ENCODE results near the gene PLIN5.
A peak's percentile ranks its signal among the peaks of the same experiment; 100 is the strongest.

Gene PLIN5, protein sequence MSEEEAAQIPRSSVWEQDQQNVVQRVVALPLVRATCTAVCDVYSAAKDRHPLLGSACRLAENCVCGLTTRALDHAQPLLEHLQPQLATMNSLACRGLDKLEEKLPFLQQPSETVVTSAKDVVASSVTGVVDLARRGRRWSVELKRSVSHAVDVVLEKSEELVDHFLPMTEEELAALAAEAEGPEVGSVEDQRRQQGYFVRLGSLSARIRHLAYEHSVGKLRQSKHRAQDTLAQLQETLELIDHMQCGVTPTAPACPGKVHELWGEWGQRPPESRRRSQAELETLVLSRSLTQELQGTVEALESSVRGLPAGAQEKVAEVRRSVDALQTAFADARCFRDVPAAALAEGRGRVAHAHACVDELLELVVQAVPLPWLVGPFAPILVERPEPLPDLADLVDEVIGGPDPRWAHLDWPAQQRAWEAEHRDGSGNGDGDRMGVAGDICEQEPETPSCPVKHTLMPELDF

DNA sequence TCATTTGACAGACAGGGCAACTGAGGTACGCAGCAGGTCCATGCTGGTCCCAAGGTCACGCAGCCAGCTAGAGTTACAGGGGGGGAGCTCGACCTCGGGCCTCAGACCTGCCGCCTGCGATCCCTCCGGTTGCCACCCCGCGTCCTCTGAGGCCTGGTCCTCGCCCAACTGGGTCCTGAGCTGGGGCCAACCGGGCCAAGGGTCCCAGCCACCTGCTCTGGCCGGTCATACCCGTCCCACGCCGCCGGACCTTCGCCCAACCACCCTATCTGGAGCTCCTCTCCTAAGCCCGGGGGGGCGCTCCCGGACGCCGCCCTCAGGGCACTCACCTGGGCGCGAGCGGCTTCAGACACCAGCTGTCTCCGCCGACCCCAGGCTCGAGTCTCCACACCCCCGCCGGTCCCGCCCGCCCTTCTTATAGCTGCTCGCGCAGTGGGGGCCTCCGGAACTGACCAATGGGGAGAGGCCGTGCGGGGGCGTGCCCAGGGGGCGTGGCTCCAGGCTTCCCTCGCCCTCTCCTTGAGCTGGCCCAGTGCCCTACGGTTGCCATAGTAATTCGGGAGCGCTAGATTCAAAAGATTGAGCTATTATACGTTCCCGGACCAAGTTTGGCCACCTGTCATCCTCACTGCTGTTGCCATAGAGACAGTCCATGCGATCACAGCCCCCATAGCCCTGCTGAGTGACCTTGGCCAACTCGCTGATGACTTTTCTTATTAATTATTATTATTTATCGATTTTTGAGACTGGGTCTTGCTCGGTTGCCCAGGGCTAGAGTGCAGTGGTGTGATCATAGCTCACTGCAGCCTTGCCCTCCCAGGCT lies at the start of gene PLIN5:
TSS of gene PLIN5 (minus strand) at position 389 of the 823 bp plus-strand sequence. CDS start 1,150 bp downstream, outside the sequence.
- peak in 2 of 4 experiments; percentile 28 to 37 for DNase-seq (ENCODE audit: low read depth in 4 of 4, low spot score in 1 of 4)

DNA sequence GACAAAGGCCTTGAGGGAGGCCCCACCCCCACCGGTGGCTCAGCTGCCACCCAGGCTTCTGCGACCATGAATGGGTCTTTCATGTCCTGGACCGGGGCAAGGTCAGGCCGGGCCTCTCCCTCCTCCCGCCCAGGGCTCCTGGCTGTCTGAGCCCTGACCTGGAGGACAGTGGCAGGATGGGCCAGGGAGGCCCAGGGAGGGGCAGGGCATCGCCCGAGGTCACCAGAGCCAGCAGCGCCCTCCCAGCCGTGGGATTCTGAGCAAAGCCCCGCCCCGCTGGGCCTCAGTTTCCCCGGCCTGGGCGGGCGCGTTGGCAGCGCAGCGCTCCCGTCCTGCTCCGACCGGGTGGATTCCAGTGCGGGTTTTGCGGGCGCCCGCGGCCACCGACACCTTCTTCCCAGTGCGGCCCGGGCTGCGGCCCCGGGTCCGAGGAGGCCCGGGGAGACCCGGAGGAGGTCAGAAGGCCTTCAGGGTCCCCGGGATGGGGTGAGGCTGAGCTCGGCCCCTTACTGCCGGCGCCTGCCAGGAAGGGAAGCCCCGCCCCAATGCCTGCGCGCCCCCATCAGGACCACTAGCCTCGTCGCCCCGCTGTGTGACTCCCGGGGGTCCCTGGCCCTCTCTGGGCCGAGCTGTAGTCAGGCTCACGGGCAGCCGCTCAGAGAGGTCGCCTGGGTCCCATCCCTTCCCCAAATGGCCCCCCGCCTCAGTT lies 49.1 kb upstream of the PLIN5 start:
- DNase-seq (ENCODE audit: low read depth in 4 of 4, low spot score in 1 of 4): no peak

DNA sequence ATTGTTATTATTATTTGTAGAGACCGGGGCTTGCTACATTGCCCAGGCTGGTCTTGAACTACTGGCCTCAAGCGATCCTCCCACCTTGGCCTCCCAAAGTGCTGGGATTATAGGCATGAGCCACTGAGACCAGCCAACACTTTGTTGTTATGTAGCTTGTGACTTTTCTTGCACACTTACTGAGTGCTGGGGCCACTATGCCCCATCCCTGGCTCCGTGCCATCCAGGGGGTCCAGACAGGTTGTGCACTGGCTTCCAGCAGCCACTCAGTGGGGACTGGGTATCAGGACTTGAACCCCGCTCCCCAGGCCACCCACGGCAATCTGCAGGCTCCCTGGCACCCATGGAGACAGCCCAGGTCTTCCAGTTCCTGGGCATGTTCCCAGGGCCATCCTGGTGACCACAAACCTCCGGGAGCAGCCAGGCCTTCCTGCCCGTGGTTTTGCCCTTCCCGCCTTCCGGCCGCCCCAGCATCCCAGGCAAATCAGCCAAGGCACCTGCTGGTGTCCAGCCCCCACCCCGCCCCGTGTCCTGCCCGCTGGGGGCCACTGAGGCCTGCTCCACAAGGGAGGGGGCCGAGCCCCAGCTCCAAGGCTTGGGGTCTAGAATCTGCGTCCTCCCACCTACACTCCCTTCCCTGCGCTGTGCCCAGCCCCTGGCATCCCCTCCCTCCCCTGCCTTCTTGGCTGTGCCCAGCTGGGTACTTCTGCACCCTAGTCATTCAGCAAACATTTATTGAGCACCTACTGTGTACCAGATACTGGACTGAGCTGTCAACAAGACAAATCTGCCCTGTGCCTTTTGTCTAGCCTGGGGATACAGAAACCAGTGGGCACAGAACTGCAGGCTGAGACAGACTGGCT lies 48.2 kb upstream of the PLIN5 start:
- no peak for DNase-seq (ENCODE audit: low read depth in 4 of 4, low spot score in 1 of 4)

DNA sequence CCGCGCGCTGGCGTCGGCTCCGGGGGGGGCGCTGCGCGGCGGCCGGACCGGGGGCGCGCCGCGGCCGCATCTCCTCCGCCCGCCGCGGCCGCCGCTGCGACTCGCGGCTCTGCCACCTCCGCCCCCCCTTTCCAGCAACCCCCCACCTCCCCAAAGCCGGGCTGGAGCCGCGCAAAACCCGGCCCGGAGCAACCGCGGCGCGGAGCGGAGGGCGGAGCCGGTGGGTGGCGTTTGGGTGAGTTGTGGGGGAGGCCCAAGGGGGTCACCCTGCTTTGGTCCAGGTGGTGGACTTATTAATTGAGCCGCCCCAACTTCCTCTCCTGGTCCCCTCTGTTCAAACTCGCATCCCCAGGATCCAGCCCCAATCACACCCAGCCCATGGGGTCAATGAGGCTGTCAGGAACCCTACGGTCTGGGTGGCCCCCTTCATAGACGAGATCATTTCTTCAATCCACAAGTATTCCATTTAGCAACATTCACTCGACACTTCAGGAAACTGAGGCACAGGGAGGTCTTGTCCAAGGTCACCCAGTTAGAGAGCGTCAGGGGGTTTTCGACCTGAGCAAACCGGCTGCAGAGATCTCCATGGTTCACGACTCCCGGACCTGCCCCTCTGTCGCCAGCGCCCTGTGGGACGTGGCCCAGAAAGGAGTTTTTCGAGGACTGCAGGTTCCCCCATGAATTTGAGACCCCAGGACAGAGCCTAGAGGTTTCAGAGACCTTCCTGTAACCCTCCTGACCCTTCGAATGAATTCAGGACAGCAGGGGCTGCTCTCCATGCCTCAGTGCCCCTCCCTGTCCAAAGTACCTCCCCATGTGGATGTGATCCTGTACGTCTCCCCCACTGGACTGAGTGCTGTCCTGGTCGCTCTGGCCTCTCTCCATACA lies 46.9 kb upstream of the PLIN5 start:
- no peak for DNase-seq (ENCODE audit: low read depth in 4 of 4, low spot score in 1 of 4)

DNA sequence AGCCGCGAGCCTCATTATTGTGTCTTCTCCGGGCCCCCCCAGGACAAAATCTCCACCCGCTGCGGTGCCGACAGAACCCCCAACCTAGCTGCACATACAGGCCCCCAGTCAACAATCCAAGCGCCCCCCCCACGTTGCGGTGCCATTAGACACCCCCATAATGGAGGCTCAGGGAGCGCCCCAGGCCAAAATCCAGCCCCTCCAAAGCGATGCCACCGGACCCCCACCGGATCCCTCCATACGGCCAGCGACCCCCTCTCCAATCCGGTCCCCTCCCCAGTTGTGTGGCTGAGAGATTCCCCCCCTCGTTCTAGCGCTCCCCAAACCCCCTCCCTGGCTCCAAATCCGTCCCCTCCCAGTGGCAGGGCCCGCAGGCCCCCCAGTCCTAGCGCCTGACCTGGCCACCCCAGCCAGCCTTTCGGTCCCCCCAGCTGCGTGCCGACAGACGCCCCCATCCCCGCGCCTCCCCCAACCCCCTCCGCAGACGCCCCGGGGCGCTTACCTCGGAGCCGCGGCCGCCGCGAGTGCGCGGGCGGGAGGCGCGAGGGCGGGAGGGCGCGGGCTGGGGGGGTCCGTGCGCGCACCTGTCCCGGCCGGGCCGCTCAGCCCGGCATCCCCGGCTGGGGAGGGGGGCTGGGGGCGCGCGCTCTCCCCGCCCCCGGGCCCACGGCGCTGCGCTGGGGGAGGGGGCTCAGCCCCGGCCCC lies 46.1 kb upstream of the PLIN5 start:
- no peak for DNase-seq (ENCODE audit: low read depth in 4 of 4, low spot score in 1 of 4)

DNA sequence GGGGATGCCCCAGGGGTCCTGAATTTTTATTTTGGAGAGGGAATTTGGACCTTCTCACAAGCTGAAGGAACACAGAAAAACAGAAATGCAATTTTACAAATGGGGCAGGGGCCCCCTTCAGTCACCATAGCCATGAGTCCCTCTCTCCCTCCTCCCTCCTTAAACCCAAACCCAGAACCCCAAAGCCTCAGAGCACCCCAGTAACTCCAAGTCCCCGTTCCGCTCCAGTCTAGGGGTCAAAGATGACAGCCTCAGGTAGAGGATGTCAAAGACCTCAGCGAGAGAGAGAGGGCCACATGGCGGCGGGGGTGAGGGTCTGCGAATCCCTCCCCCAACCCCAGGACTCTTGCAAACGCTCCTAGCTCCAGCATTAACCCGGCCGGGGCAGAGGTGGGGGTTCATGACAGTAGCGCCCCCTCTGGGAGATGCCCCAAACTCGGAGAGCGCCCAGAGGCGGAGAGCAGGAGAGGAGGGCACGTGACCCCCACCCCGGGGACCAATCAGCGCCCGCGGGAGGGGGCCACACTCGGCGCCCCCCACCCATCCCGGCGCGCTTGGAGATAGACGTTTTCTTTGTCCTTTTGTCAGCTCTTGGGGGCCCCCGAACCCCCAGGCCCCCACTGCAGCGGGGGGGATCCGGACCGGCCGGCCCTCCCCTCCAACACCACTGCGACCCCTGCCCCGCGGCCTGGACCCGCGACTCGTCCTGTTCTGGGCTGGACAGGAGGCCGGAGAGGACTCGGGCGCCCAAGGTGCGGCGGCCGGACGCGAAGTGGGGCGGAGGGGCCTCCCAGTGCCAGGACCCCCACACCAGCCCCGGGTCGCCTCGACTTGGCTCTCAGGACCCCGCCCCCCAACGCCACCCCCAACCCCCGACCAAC lies 45.2 kb upstream of the PLIN5 start:
- DNase-seq (ENCODE audit: low read depth in 4 of 4, low spot score in 1 of 4): no peak

DNA sequence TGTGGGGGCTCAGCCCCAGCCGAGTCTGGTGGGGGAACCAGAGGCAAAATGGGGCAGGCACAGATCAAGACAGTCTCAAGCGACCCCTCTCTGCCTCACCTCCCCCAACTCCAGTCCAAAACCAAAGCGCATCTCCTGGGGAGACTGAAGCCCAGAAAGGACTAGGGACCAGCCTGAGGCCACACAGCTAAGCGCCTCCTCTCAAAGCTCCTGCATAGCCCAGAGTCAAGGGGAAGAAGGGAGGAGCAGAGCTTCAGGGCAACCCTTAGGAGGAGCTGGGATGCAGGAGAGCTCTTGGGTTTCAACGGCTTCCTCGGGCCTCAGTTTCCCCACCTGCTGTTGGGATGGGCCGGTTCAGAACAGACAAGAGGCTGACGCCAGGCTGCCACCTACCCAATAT lies 44.4 kb upstream of the PLIN5 start:
- DNase-seq (ENCODE audit: low read depth in 4 of 4, low spot score in 1 of 4): no peak

DNA sequence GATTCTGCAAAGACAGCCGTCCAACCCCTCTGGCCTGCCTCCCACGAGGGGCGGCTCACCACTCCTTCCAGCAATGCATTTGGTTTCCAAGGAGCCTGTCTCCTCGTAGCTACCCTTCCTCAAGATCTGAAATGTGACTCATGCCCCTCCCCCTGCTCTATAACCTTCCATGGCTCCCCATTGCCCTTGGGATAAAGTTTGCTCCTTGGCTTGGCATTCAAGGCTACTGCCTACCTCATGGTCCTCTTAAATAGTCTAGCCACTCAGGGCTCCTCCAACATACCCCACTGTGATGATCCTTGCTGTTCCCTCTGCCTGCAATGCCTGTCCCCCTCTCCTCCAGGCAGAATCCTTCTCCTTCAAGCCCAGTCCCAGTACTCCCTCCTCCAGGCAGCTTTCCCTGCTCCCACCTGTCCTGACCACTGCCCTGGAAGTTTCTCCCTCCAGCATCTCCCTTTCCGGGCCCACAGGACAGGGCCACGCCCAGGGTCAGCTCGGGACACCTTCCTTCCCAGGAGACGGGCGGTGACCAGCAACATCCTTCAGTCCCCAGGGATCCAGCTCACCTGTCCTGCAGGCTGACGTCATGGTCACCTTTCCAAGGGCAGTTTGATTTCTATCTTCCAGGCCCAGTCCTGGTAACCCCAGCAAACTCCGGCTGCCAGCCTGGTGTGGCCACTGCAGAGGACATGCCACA lies 43.7 kb upstream of the PLIN5 start:
- DNase-seq (ENCODE audit: low read depth in 4 of 4, low spot score in 1 of 4): no peak

DNA sequence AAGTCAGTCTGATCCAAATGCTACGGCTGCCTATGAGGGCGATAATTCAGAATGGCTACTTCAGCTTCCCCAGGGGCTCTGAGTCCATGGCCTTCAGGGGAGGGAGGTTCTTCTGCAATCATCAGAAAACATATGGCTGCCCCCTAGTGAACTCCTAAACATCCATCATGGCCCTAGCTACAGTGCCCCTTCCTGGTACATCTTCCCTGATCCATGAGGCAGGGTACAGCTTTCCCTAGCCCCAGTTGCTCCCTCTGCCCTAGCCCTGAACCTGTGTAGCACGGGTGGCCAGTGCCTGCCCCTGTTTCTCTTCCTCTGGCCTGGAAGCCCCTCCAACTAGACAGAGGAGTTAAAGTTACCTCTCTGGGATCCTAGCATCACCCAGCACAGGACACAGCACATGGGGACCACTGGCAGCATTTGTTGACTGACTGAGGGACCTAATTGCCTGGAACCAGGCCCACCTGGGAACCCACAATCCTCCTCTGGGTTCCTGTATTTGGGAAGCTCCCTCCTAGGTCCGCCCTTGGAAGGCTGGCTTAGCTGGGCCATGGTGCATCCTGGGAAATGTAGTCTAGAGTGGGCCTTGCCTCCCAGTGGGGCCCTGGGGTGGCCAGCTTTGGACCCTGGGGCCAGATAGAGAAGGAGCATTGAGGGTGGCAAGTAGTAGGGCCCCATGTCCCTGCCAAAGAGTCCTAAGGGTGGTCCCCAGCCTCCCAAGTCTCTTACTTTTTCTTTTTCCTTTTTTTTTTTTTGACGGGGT lies 42.2 kb upstream of the PLIN5 start:
- no peak for DNase-seq (ENCODE audit: low read depth in 4 of 4, low spot score in 1 of 4)

DNA sequence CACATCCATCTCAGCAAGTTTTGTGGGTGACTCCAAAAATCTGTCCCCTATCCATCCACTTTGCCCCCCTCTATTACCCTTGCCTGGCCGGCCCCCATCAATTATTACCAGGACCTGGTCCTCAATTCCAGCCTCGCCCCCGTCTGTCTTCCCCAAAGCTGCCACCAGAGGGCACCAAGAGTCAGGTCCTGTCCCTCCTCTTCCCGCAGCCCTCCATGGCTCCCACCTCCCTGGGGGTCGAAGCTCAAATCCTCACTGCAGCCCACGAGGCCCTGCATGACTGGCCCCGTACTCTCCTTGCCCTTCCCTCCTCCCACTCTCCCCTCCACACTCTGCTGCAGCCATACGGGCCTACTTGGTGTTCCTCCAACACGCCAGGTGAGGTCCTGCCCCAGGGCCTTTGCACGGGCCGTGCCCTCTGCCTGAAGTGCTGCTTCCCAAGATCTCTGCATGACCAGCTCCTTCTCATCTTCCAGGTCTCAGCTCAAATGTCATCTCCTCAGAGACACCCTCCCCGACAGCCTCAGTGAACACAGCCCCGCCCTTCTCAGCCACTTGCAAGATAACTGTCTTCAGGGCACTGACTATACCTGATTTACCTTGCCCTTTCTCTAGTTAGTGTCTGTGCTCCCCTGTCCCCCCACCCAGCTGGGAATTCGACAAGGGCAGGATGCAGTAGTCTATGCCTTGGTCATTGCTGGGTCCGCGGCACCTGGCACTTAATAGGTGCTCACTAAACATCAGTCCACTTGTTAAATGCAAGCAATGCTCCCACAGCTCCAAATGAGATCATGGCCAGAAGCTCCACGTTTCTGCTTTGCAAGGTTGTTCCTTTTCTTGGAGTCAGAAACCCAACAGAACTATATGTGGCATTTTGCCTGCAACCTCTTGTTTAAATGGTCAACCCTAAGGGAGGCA lies 41.3 kb upstream of the PLIN5 start:
- peak; percentile 32 to 65 (median 56) for DNase-seq (ENCODE audit: low read depth in 4 of 4, low spot score in 1 of 4)

DNA sequence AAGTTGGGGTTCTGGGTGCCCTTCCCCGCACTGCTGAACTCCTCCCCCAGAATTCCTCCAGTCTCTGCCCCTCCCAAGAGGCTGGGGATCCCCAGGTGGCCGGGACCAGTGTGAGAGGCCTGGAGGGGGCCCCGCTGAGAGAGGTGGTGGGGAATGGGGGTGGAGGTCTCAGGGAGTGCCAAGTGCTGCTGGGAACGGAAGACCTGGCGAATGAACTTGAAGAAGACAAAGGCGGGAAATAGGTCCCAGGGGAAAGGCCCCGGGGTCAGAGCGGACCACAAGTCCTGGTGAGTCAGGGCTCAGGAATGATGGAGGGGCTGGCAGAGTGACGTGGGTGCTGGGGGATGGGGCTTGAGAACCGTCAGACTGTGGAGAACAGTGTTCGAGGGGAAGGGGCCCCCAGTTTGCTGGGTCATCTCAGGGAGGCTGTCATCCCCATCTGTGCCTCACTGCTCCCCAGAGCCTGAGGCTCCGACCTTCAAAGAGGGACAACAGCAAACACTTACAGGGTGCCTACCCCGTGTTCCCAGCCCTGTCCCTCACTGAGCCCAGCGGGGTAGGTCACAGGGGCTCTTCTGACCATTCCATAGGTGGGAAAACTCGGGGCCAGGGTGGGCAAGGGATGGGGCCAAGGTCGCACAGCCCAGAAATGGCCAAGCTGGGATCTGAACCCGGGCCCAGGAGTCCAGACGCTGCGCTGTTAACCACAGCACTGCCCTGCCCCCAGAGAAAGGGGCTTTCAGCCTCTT lies 40.4 kb upstream of the PLIN5 start:
- no peak for DNase-seq (ENCODE audit: low read depth in 4 of 4, low spot score in 1 of 4)

DNA sequence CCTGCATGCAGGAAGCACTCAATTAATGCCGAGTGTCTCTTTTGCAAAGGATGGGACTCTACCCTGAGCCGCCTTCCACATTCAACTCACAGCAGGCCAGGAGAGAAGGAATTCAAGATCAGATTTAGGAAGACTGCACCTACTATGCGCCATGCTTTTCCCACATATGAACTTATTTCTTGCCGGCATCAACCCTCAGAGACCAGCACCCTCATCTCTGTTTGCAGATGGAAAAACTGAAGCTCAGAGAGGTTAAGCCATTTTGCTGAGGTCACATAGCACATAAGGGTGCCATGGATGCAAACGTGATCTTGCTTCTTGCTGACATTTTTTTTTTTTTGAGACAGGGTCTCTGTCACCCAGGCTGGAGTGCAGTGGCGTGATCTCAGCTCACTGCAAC lies 38.7 kb upstream of the PLIN5 start:
- no peak for DNase-seq (ENCODE audit: low read depth in 4 of 4, low spot score in 1 of 4)

DNA sequence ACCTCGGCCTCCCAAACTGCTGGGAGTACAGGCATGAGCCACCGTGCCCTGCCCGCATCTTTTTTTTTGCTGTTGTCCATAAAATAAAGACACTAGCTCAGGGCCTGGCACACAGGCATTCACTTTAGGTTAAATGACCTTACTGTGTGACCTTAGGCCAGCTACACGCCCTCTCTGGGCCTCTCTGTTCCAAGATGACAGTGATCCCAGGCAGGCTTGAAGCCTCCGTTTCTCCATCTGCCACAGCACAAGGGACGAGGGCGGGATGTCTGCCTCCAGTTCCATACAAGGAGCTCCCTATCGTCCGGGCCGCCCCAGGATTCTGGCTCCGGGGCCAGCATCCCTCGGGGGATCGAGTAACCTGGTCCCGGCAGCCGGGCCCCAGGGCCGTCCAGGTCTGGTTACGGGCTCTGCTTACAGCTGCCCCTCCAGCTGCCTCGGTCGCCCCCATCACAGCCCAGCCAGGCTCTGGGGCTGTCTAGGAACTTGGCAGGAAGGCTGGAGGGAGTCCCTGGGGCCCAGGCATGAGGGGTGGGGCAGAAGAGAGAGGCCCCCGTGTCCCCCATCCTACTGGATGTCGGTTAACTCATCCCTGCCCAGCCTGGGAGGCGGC lies 36.4 kb upstream of the PLIN5 start:
- no peak for DNase-seq (ENCODE audit: low read depth in 4 of 4, low spot score in 1 of 4)

DNA sequence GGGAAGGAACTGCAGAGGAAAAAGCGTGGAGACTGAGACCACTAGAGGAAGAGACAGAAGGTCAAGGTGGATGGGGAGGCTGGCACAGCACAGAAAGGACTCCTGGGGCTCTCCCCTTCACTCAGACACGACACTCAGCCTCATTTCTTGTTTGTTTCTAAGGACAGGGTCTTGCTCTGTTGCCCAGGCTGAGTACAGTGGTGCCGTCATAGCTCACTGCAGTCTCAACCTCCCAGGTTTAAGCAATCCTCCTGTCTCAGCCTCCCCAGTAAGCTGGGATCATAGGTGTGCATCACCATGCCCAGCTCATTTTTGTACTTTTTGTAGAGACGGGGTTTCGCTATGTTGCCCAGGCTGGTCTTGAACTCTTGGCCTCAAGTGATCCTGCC lies 35.9 kb upstream of the PLIN5 start:
- DNase-seq (ENCODE audit: low read depth in 4 of 4, low spot score in 1 of 4): no peak

DNA sequence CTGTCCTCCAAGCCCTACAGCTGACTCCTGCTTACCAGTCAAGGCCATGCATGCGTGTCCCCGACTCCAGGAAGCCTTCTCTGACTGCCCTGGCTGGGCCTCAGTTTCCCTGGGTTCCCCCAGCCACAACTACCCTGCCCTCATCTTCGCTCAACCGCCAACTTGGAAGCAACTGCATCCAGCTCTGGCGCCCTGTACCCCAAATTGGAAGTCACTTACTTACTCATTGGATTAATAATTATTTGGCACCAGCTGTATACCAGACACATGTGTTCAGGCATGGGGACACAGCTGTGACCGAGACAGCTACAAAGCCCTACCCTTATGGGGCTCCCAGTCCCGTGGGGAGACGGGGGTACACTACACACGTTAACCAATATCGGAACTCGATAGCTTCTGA lies 35.4 kb upstream of the PLIN5 start:
- DNase-seq (ENCODE audit: low read depth in 4 of 4, low spot score in 1 of 4): no peak
